T-cell (primary cell): ENCODE measurements around the gene DNAI7. TPM values are rescaled to one million over a fixed set of nuclear protein-coding genes. Genes with fewer than 3 reads are reported as not detected.

ENCODE experiments used
- ATAC-seq, 4 experiments: fragments of 200-7000 bp in 3 of 4; fragments of 150-1000 bp in 1 of 4; cut with Tn5 transposase; replicated peaks in 1 of 4; 1 replicate in 3 of 4; 2 replicates in 1 of 4; pipeline ENCODE4 v1.10.0; 2021; ENCODE audit warnings: moderate library complexity in 3 of 4, mild to moderate bottlenecking in 2 of 4, moderate number of reproducible peaks in 1 of 4
- CTCF ChIA-PET, 2 donors: fragments of 300-600 bp; sonication (Branson Sonifier 250); formaldehyde crosslinking; loops; one replicate each; lab custom pipeline; 2022; ENCODE audit warnings: antibody characterized with exemption in 2 of 2; lab: Charles Lee
- POLR2A ChIA-PET, 2 donors: fragments of 300-600 bp; sonication (Branson Sonifier 250); formaldehyde crosslinking; loops; one replicate each; lab custom pipeline; 2022; ENCODE audit warnings: antibody characterized with exemption in 2 of 2; lab: Charles Lee
- DNase-seq, 35 experiments: peaks; one replicate each; pipeline versions ENCODE4 v3.0.0 to v3.0.0-alpha.2; 2013 to 2023
- H3K27ac ChIP-seq: one replicate; pipeline ENCODE4 v1.5.1; 2013; ENCODE audit warnings: low read length
- H3K27me3 ChIP-seq, 2 experiments: replicated peaks in 1 of 2; 1 replicate in 1 of 2; 2 replicates in 1 of 2; pipeline versions ENCODE4 v1.6.1 to v1.7.0; 2013; ENCODE audit warnings: low read length in 1 of 2, mixed read lengths in 1 of 2; ENCODE audit not compliant: control insufficient read depth in 2 of 2, insufficient read depth in 2 of 2; ENCODE audit errors: extremely low read depth in 1 of 2
- H3K36me3 ChIP-seq, 2 donors: 1 replicate in 1 of 2; 2 replicates in 1 of 2; pipeline versions ENCODE4 v1.6.1 to v1.7.0; 2013; ENCODE audit warnings: low read length in 1 of 2; ENCODE audit not compliant: control insufficient read depth in 2 of 2, insufficient read depth in 1 of 2; ENCODE audit errors: extremely low read depth in 1 of 2
- H3K4me1 ChIP-seq, 2 experiments: 1 replicate in 1 of 2; 2 replicates in 1 of 2; pipeline versions ENCODE4 v1.6.1 to v1.7.0; 2013; ENCODE audit warnings: low read length in 2 of 2, mixed read lengths in 1 of 2; ENCODE audit not compliant: insufficient read depth in 2 of 2, control insufficient read depth in 1 of 2; ENCODE audit errors: extremely low read depth in 1 of 2
- H3K4me3 ChIP-seq, 2 donors: 1 replicate in 1 of 2; 2 replicates in 1 of 2; pipeline versions ENCODE4 v1.5.1 to v1.7.0; 2013; ENCODE audit warnings: mild to moderate bottlenecking in 2 of 2, low read length in 1 of 2, moderate library complexity in 1 of 2; ENCODE audit not compliant: control insufficient read depth in 1 of 2; ENCODE audit errors: extremely low read depth in 1 of 2
- H3K9me3 ChIP-seq: 2 replicates; pipeline ENCODE4 v1.7.0; 2013
- H3K27ac Mint-ChIP-seq, 2 donors: one replicate each; pipeline ENCODE4 v1.8.0; 2020 to 2021; ENCODE audit warnings: mild to moderate bottlenecking in 2 of 2, mixed read lengths in 2 of 2
- H3K27me3 Mint-ChIP-seq, 2 donors: one replicate each; pipeline ENCODE4 v1.8.0; 2021 to 2022; ENCODE audit warnings: mixed read lengths in 2 of 2
- H3K36me3 Mint-ChIP-seq: one replicate; pipeline ENCODE4 v1.8.0; 2021; ENCODE audit warnings: mixed read lengths
- H3K4me1 Mint-ChIP-seq, 3 donors: one replicate each; pipeline ENCODE4 v1.8.0; 2020 to 2022; ENCODE audit warnings: mixed read lengths in 3 of 3, mild to moderate bottlenecking in 1 of 3
- H3K4me3 Mint-ChIP-seq, 3 donors: one replicate each; pipeline ENCODE4 v1.8.0; 2020 to 2022; ENCODE audit warnings: mild to moderate bottlenecking in 3 of 3, mixed read lengths in 3 of 3, moderate library complexity in 3 of 3
- H3K9me3 Mint-ChIP-seq, 3 donors: one replicate each; pipeline ENCODE4 v1.8.0; 2020 to 2022; ENCODE audit warnings: mixed read lengths in 3 of 3
- WGBS: methylation state at CpG from one replicate; pipeline ENCODE4 v1.1.5; 2013; ENCODE audit warnings: missing lambda C conversion rate; ENCODE audit not compliant: insufficient coverage; 5-methylcytosine and 5-hydroxymethylcytosine counted together
- total RNA-seq, 35 experiments: library from RNA in 6 of 35; stranded (reverse) in 6 of 35; fragments of 120-200 nt in 1 of 35; gene quantifications; one replicate each; pipeline versions ENCODE4 v1.2.1 to v1.2.4 and lab custom pipeline; 2013 to 2026

DNAI7 gene
- total RNA-seq, 5 donors from 2014 or later (not counting 1 experiment from before 2014, with no cell fraction given): 0.16 to 0.90 (median 0.30) TPM; not detected in 2

- Histone ChIP-seq H3K9me3 (no peaks in the 10 kb centered on the region), H3K27ac (no peak overlapping the region), H3K27me3 (peaks cover 0 to 5% of the 10 kb centered on the region in 2 experiments), H3K4me1 (no peaks in the 10 kb centered on the region), H3K4me3 (no peak overlapping the region), H3K36me3 (no peaks in the 10 kb centered on the region)
- no peaks in the 10 kb centered on the region for H3K4me1 Mint-ChIP-seq
- DNase-seq: no peak
- no peaks in the 10 kb centered on the region for H3K27me3 Mint-ChIP-seq
- no peak for ATAC-seq
- CTCF ChIA-PET: interaction anchor here in 1 of 2 donors (0.6 kb wide), 1 partner anchor 79 kb away, joined by 3 read pairs; no protein-coding TSS in a partner anchor
- POLR2A ChIA-PET: interaction anchor here in 1 of 2 donors (0.7 kb wide), 1 partner anchor 75 kb away, joined by 6 read pairs; no protein-coding TSS in a partner anchor
- no peaks in the 10 kb centered on the region for H3K36me3 Mint-ChIP-seq
- no peak overlapping the region for H3K27ac Mint-ChIP-seq
- H3K9me3 Mint-ChIP-seq: no peaks in the 10 kb centered on the region
- no peak overlapping the region for H3K4me3 Mint-ChIP-seq
- WGBS: no CpG with 5 or more reads among the region's 3 CpGs
These were observed 73.0 kb downstream of the DNAI7 start for GRCh38 chr12:25121916-25122315.

- no peak overlapping the region for H3K4me3 Mint-ChIP-seq
- no peaks in the 10 kb centered on the region for H3K27me3 Mint-ChIP-seq
- Histone ChIP-seq H3K27ac (no peak overlapping the region), H3K4me3 (no peak overlapping the region), H3K36me3 (no peaks in the 10 kb centered on the region), H3K9me3 (no peaks in the 10 kb centered on the region), H3K4me1 (no peaks in the 10 kb centered on the region), H3K27me3 (peaks cover 0 to 5% of the 10 kb centered on the region in 2 experiments)
- no peaks in the 10 kb centered on the region for H3K9me3 Mint-ChIP-seq
- no peaks in the 10 kb centered on the region for H3K4me1 Mint-ChIP-seq
- POLR2A ChIA-PET: no interaction called here
- H3K36me3 Mint-ChIP-seq: no peaks in the 10 kb centered on the region
- CTCF ChIA-PET: interaction anchor here in 1 of 2 donors (0.6 kb wide), 1 partner anchor 89 kb away, joined by 3 read pairs; no protein-coding TSS in a partner anchor
- WGBS: 76% methylated on average over 2 of the region's 6 CpGs
- no peak for ATAC-seq
- DNase-seq: no peak
- H3K27ac Mint-ChIP-seq: no peak overlapping the region
These were observed 73.8 kb downstream of the DNAI7 start for GRCh38 chr12:25121110-25121509.

DNA sequence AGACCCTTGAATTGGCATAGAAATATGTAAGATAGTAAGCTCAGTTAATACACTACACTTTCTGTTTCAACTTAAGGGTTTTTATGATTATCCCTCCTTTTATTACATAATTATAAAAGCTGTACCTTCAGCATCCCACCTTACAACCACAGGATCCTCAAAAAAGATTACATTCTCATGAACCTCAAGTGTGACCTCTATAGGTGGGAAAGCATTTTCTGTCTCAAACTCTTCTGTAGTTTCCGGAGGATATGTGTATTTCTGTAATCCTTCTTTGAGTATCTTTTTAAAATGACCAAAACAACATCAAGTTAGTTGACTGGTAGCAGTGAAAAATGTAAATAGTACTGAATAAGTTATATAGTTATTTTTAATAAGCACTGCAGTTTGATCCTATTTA lies 75.9 kb downstream of the DNAI7 start:
- H3K4me3 Mint-ChIP-seq: no peak overlapping the region
- H3K36me3 Mint-ChIP-seq: no peaks in the 10 kb centered on the region
- ChIA-PET POLR2A (no interaction called here), CTCF (interaction anchor here (0.6 to 1.3 kb wide), 3 partner anchors 9 to 128 kb away, joined by 3 read pairs; no protein-coding TSS in a partner anchor)
- DNase-seq (no peak), ATAC-seq (no peak)
- no peaks in the 10 kb centered on the region for H3K9me3 ChIP-seq
- H3K27me3 ChIP-seq: peaks cover 0 to 5% of the 10 kb centered on the region in 2 experiments
- no peaks in the 10 kb centered on the region for H3K36me3 ChIP-seq
- no peaks in the 10 kb centered on the region for H3K4me1 ChIP-seq
- no peak overlapping the region for H3K4me3 ChIP-seq
- WGBS: no CpG with 5 or more reads among the region's 1 CpG
- H3K27ac ChIP-seq: no peak overlapping the region
- no peaks in the 10 kb centered on the region for H3K27me3 Mint-ChIP-seq
- no peaks in the 10 kb centered on the region for H3K9me3 Mint-ChIP-seq
- H3K4me1 Mint-ChIP-seq: no peaks in the 10 kb centered on the region
- no peak overlapping the region for H3K27ac Mint-ChIP-seq

- no peaks in the 10 kb centered on the region for H3K36me3 Mint-ChIP-seq
- POLR2A ChIA-PET: no interaction called here
- no peak overlapping the region for H3K4me3 Mint-ChIP-seq
- CTCF ChIA-PET: no interaction called here
- no peaks in the 10 kb centered on the region for H3K4me1 Mint-ChIP-seq
- H3K9me3 Mint-ChIP-seq: no peaks in the 10 kb centered on the region
- H3K27ac Mint-ChIP-seq: no peak overlapping the region
- H3K27me3 Mint-ChIP-seq: no peaks in the 10 kb centered on the region
- Histone ChIP-seq H3K27ac (no peak overlapping the region), H3K36me3 (no peaks in the 10 kb centered on the region), H3K9me3 (no peaks in the 10 kb centered on the region), H3K4me1 (no peaks in the 10 kb centered on the region), H3K27me3 (peaks cover 0 to 5% of the 10 kb centered on the region in 2 experiments), H3K4me3 (no peak overlapping the region)
- no peak for ATAC-seq
- DNase-seq: no peak
- no CpG with 5 or more reads among the region's 2 CpGs for WGBS
These were observed 79.3 kb downstream of the DNAI7 start for GRCh38 chr12:25115677-25116076.

GRCh38 chr12:25113651-25114050 lies 81.3 kb downstream of the DNAI7 start:
- CTCF ChIA-PET: no interaction called here
- no peak for DNase-seq
- Mint-ChIP-seq H3K27ac (no peak overlapping the region), H3K4me1 (no peaks in the 10 kb centered on the region), H3K36me3 (peaks cover 15% of the 10 kb centered on the region), H3K9me3 (peaks cover 0 to 4% (median 3%) of the 10 kb centered on the region in 3 donors), H3K4me3 (no peak overlapping the region), H3K27me3 (no peaks in the 10 kb centered on the region)
- Histone ChIP-seq H3K4me1 (no peaks in the 10 kb centered on the region), H3K4me3 (no peak overlapping the region), H3K27me3 (peaks cover 0 to 5% of the 10 kb centered on the region in 2 experiments), H3K9me3 (no peaks in the 10 kb centered on the region), H3K36me3 (peaks cover 8 to 10% of the 10 kb centered on the region in 2 donors), H3K27ac (no peak overlapping the region)
- POLR2A ChIA-PET: interaction anchor here in 1 of 2 donors (0.7 kb wide), 1 partner anchor 90 kb away, joined by 7 read pairs; no protein-coding TSS in a partner anchor
- WGBS: 100% methylated on average over 3 of the region's 3 CpGs
- no peak for ATAC-seq

- no peak for DNase-seq
- H3K27me3 ChIP-seq: no peaks in the 10 kb centered on the region
- no peaks in the 10 kb centered on the region for H3K4me1 ChIP-seq
- no peak for ATAC-seq
- Mint-ChIP-seq H3K27ac (no peak overlapping the region), H3K27me3 (no peaks in the 10 kb centered on the region), H3K4me1 (no peaks in the 10 kb centered on the region), H3K36me3 (peaks cover 34% of the 10 kb centered on the region), H3K4me3 (no peak overlapping the region), H3K9me3 (peaks cover 0 to 4% (median 3%) of the 10 kb centered on the region in 3 donors)
- POLR2A ChIA-PET: no interaction called here
- no peaks in the 10 kb centered on the region for H3K9me3 ChIP-seq
- WGBS: 96% methylated on average over 6 of the region's 6 CpGs
- no peak overlapping the region for H3K4me3 ChIP-seq
- CTCF ChIA-PET: no interaction called here
- peaks cover 8 to 20% of the 10 kb centered on the region in 2 donors for H3K36me3 ChIP-seq
- no peak overlapping the region for H3K27ac ChIP-seq
These were observed 84.7 kb downstream of the DNAI7 start for GRCh38 chr12:25110260-25110659.
